ENCODE results near the gene PUDP. TPM values are rescaled to one million over a fixed set of nuclear protein-coding genes. Genes with fewer than 3 reads are reported as not detected.
"Not testable (repeated sequence)": the region's sequence is repeated elsewhere in the genome, so short reads cannot be mapped to it uniquely, and the experiment has no call there.

Gene PUDP
- total RNA-seq, 1 donor from 2014 or later: 18.4 TPM

DNA sequence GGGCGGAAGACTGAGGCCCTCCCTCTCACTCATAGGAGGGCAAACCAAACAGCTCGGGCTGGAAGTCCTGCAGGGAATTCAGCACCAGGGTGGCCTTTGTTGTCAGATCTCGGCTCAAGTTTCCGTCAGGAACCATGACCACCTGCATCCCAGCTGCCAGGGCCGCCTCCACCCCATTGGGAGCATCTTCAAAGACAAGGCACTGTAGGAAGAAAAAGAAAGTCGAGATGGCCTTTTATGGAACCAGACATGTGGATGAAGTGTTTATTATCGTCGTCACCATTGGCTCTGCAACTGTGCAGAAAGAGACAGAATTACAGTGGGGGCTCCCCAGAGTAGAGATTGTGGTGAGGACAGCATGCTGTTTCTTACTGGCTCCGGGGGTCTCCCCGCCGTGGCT lies 97.7 kb downstream of the PUDP start:
- H3K9me3 Mint-ChIP-seq (ENCODE audit: unreplicated experiment): no peaks in the 10 kb centered on the region
- H3K4me3 Mint-ChIP-seq (ENCODE audit: unreplicated experiment): no peak overlapping the region
- H3K4me1 Mint-ChIP-seq (ENCODE audit: unreplicated experiment): peaks cover 3% of the 10 kb centered on the region
- H3K27me3 Mint-ChIP-seq (ENCODE audit: unreplicated experiment): no peaks in the 10 kb centered on the region
- no peak for DNase-seq (ENCODE audit: extremely low spot score, unreplicated experiment)
- TF ChIP-seq, protein P1, sequence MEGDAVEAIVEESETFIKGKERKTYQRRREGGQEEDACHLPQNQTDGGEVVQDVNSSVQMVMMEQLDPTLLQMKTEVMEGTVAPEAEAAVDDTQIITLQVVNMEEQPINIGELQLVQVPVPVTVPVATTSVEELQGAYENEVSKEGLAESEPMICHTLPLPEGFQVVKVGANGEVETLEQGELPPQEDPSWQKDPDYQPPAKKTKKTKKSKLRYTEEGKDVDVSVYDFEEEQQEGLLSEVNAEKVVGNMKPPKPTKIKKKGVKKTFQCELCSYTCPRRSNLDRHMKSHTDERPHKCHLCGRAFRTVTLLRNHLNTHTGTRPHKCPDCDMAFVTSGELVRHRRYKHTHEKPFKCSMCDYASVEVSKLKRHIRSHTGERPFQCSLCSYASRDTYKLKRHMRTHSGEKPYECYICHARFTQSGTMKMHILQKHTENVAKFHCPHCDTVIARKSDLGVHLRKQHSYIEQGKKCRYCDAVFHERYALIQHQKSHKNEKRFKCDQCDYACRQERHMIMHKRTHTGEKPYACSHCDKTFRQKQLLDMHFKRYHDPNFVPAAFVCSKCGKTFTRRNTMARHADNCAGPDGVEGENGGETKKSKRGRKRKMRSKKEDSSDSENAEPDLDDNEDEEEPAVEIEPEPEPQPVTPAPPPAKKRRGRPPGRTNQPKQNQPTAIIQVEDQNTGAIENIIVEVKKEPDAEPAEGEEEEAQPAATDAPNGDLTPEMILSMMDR (IDR thresholded peaks at IDR 0.05): no peak
- peaks cover 20% of the 10 kb centered on the region for H3K36me3 Mint-ChIP-seq (ENCODE audit: unreplicated experiment)
- no peak overlapping the region for H3K27ac Mint-ChIP-seq (ENCODE audit: unreplicated experiment)

- TF ChIP-seq, protein P1 (IDR thresholded peaks at IDR 0.05): no peak
- H3K27me3 Mint-ChIP-seq (ENCODE audit: unreplicated experiment): no peaks in the 10 kb centered on the region
- H3K4me1 Mint-ChIP-seq (ENCODE audit: unreplicated experiment): peaks cover 22% of the 10 kb centered on the region
- peaks cover 21% of the 10 kb centered on the region for H3K36me3 Mint-ChIP-seq (ENCODE audit: unreplicated experiment)
- no peak overlapping the region for H3K27ac Mint-ChIP-seq (ENCODE audit: unreplicated experiment)
- no peak overlapping the region for H3K4me3 Mint-ChIP-seq (ENCODE audit: unreplicated experiment)
- no peaks in the 10 kb centered on the region for H3K9me3 Mint-ChIP-seq (ENCODE audit: unreplicated experiment)
- DNase-seq (ENCODE audit: extremely low spot score, unreplicated experiment): no peak
Observed at GRCh38 chrX:7047951-7048350, 100.0 kb downstream of the PUDP start.

DNA sequence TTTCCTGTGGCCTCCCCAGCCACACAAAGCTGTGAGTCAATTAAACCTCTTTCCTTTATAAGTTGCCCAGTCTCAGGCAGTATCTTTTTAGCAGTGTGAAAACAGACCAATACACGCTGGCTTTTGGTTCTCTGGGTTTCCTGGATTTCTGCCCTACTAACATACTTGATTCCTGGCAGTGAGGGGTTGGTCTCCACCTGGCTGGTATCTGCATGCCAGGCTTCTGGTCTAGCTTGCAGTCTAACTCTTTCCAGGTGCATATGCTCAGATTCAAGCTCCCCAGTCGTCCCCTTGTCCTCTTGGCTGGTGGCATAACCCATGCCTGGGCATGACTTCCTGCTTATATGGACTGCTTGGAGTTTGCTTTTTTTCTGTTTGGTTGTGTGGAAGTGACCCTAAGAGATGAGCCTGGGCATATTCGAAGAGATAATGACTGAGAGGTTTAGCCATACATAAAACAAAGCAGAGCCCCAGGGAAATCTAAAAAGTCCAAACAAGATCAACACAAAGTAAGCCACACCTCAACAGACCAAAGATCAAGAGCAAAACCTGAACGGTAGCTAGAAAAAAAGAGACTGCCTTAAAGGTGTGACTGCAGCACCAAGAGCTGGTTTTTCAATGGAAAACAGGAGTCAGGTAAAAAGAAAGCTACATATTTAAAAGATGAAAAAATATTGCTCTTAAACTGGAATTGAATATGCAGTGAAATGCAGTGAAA lies 102.6 kb downstream of the PUDP start:
- no peak overlapping the region for H3K4me3 Mint-ChIP-seq (ENCODE audit: unreplicated experiment)
- TF ChIP-seq, protein P1 (IDR thresholded peaks at IDR 0.05): no peak
- no peak for DNase-seq (ENCODE audit: extremely low spot score, unreplicated experiment)
- H3K4me1 Mint-ChIP-seq (ENCODE audit: unreplicated experiment): peaks cover 35% of the 10 kb centered on the region
- H3K9me3 Mint-ChIP-seq (ENCODE audit: unreplicated experiment): no peaks in the 10 kb centered on the region
- no peaks in the 10 kb centered on the region for H3K27me3 Mint-ChIP-seq (ENCODE audit: unreplicated experiment)
- H3K36me3 Mint-ChIP-seq (ENCODE audit: unreplicated experiment): peaks cover 17% of the 10 kb centered on the region
- H3K27ac Mint-ChIP-seq (ENCODE audit: unreplicated experiment): peak overlapping the region; percentile 77

GRCh38 chrX:7043796-7044433 lies 104.0 kb downstream of the PUDP start:
- not testable (repeated sequence) for DNase-seq (ENCODE audit: extremely low spot score, unreplicated experiment); H3K9me3 Mint-ChIP-seq (ENCODE audit: unreplicated experiment); H3K4me3 Mint-ChIP-seq (ENCODE audit: unreplicated experiment); H3K36me3 Mint-ChIP-seq (ENCODE audit: unreplicated experiment); H3K27me3 Mint-ChIP-seq (ENCODE audit: unreplicated experiment)
- H3K27ac Mint-ChIP-seq (ENCODE audit: unreplicated experiment): peak overlapping the region; percentile 88
- H3K4me1 Mint-ChIP-seq (ENCODE audit: unreplicated experiment): peaks cover 35% of the 10 kb centered on the region

DNA sequence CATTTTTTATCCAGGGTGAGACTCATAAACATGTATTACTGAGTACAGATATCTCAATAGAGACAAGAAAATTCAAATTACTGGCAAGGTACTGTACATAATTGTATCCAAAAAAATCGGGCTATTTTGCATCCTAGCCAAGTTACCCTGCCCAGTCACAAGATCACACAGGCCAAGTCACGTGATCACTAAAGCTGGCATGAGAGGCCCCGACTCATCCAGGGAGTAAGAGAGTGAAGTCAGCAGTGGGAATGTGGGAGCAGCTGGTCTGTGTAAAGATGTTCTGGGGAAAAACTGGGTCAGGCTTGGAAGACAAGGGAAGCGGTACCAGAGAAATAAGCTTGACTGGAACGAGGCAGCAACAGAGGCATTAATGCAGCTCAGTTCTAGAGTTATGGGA lies 119.7 kb downstream of the PUDP start:
- H3K9me3 Mint-ChIP-seq (ENCODE audit: unreplicated experiment): no peaks in the 10 kb centered on the region
- no peaks in the 10 kb centered on the region for H3K4me1 Mint-ChIP-seq (ENCODE audit: unreplicated experiment)
- no peaks in the 10 kb centered on the region for H3K27me3 Mint-ChIP-seq (ENCODE audit: unreplicated experiment)
- H3K27ac Mint-ChIP-seq (ENCODE audit: unreplicated experiment): no peak overlapping the region
- H3K4me3 Mint-ChIP-seq (ENCODE audit: unreplicated experiment): no peak overlapping the region
- TF ChIP-seq, protein P1 (IDR thresholded peaks at IDR 0.05): no peak
- DNase-seq (ENCODE audit: extremely low spot score, unreplicated experiment): no peak
- H3K36me3 Mint-ChIP-seq (ENCODE audit: unreplicated experiment): no peaks in the 10 kb centered on the region
